Endothelial cell of umbilical vein (primary cell): ENCODE measurements around the gene MYBPC1. TPM values are rescaled to one million over a fixed set of nuclear protein-coding genes. Genes with fewer than 3 reads are reported as not detected.
"Not testable (repeated sequence)": the region's sequence is repeated elsewhere in the genome, so short reads cannot be mapped to it uniquely, and the experiment has no call there.

Experiments
- BruUV-seq: library from RNA; stranded (reverse); fragments of 400-500 nt; replicated peaks from 2 replicates; lab custom pipeline; 2021; lab: Mats Ljungman, UMichigan
- CTCF ChIA-PET: fragments of 300-600, 350-600 bp; sonication (Branson Sonifier 250); formaldehyde crosslinking; loops from one replicate; lab custom pipeline; 2021; ENCODE audit warnings: antibody characterized with exemption, inconsistent platforms; lab: Charles Lee
- POLR2A ChIA-PET: fragments of 300-600, 350-600 bp; sonication (Branson Sonifier 250); formaldehyde crosslinking; loops from one replicate; lab custom pipeline; 2021; ENCODE audit warnings: antibody characterized with exemption, inconsistent platforms; lab: Charles Lee
- DNase-seq: peaks from one replicate; pipeline ENCODE4 v3.0.0-alpha.2; 2011; ENCODE audit warnings: low read depth, low spot score
- FAIRE-seq: peaks from 2 replicates; lab custom pipeline; 2011; peaks lifted over from hg19 to GRCh38; lab: Jason Lieb, UNC
- H2AFZ ChIP-seq: 2 replicates; pipeline ENCODE4 v1.6.0; 2012; ENCODE audit warnings: low read depth, low read length, control low read depth, inconsistent platforms
- H3K27ac ChIP-seq: 2 replicates; pipeline ENCODE4 v1.5.1; 2011; ENCODE audit warnings: low read depth, mild to moderate bottlenecking, control low read depth, low read length, moderate library complexity; ENCODE audit not compliant: insufficient read depth
- H3K27me3 ChIP-seq, 2 experiments: 2 replicates each; pipeline versions ENCODE4 v1.6.0 to v1.6.1; 2011; ENCODE audit warnings: low read length in 2 of 2, mixed read lengths in 1 of 2; ENCODE audit not compliant: control insufficient read depth in 2 of 2, insufficient read depth in 2 of 2
- H3K36me3 ChIP-seq, 2 experiments: 2 replicates in 1 of 2; 3 replicates in 1 of 2; pipeline ENCODE4 v1.5.1; 2011; ENCODE audit warnings: low read length in 2 of 2, mild to moderate bottlenecking in 1 of 2, moderate library complexity in 1 of 2; ENCODE audit not compliant: control insufficient read depth in 2 of 2, insufficient read depth in 2 of 2; ENCODE audit errors: extremely low read depth in 1 of 2
- H3K4me1 ChIP-seq: 3 replicates; pipeline ENCODE4 v1.5.1; 2011; ENCODE audit warnings: mild to moderate bottlenecking, low read length; ENCODE audit not compliant: control insufficient read depth, insufficient read depth; ENCODE audit errors: extremely low read depth
- H3K4me2 ChIP-seq: 2 replicates; pipeline ENCODE4 v1.6.1; 2011; ENCODE audit warnings: low read length, control low read depth, mixed read lengths; ENCODE audit not compliant: insufficient read depth
- H3K4me3 ChIP-seq, 3 experiments: fragments of 200-600 bp in 1 of 3; sonication (generic), shearing (Covaris generic) in 1 of 3; replicated peaks in 1 of 3; 2 replicates each; pipeline ENCODE4 v1.5.1; 2011 to 2016; ENCODE audit warnings: control low read depth in 3 of 3, low read length in 3 of 3, mild to moderate bottlenecking in 2 of 3, inconsistent platforms in 1 of 3, low read depth in 1 of 3, moderate library complexity in 1 of 3; ENCODE audit not compliant: insufficient read depth in 1 of 3
- H3K79me2 ChIP-seq: 2 replicates; pipeline ENCODE4 v1.6.0; 2012; ENCODE audit warnings: low read length, inconsistent platforms; ENCODE audit not compliant: control insufficient read depth, insufficient read depth
- H3K9ac ChIP-seq: replicated peaks from 2 replicates; pipeline ENCODE3; 2011; ENCODE audit warnings: low read length, control low read depth; ENCODE audit not compliant: insufficient read depth; ENCODE audit errors: extremely low read depth
- H3K9me1 ChIP-seq: replicated peaks from 3 replicates; pipeline ENCODE4 v1.6.0; 2011; ENCODE audit warnings: mild to moderate bottlenecking, low read length; ENCODE audit not compliant: control insufficient read depth, insufficient read depth; ENCODE audit errors: extremely low read depth
- H3K9me3 ChIP-seq: replicated peaks from 2 replicates; pipeline ENCODE4 v1.5.1; 2012; ENCODE audit warnings: low read length, inconsistent platforms; ENCODE audit not compliant: control insufficient read depth, insufficient read depth
- H4K20me1 ChIP-seq: replicated peaks from 2 replicates; pipeline ENCODE3; 2011; ENCODE audit warnings: mild to moderate bottlenecking, low read length; ENCODE audit not compliant: control insufficient read depth, insufficient read depth; ENCODE audit errors: extremely low read depth
- EZH2 ChIP-seq: IDR thresholded peaks from 2 replicates; pipeline ENCODE4 v1.6.1; 2012; ENCODE audit warnings: borderline replicate concordance, low read depth, mild to moderate bottlenecking, moderate library complexity, low read length, inconsistent platforms; ENCODE audit not compliant: severe bottlenecking
- FOS ChIP-seq: IDR thresholded peaks from 2 replicates; pipeline ENCODE4 v1.6.1; 2011; ENCODE audit warnings: mild to moderate bottlenecking, low read length, moderate library complexity, borderline replicate concordance; ENCODE audit not compliant: insufficient read depth
- GATA2 ChIP-seq: IDR thresholded peaks from 2 replicates; pipeline ENCODE4 v1.7.0; 2011; ENCODE audit warnings: low read depth, mild to moderate bottlenecking, moderate library complexity, mixed read lengths, low read length; ENCODE audit not compliant: insufficient read length, insufficient read depth
- JUN ChIP-seq: IDR thresholded peaks from 2 replicates; pipeline ENCODE4 v1.6.1; 2011; ENCODE audit warnings: borderline replicate concordance, low read depth; ENCODE audit not compliant: insufficient read length, insufficient read depth
- MAX ChIP-seq: IDR thresholded peaks from 2 replicates; pipeline ENCODE4 v1.6.1; 2011; ENCODE audit not compliant: insufficient read depth, insufficient read length
- MYC ChIP-seq: IDR thresholded peaks from one replicate; pipeline ENCODE4 v1.6.1; 2011; ENCODE audit warnings: mild to moderate bottlenecking, low read depth, low read length
- POLR2A ChIP-seq: IDR thresholded peaks from 2 replicates; pipeline ENCODE4 v1.6.1; 2012; ENCODE audit warnings: low read depth, mild to moderate bottlenecking, control low read depth, low read length
- POLR2AphosphoS5 ChIP-seq: IDR thresholded peaks from 2 replicates; pipeline ENCODE4 v1.6.1; 2012; ENCODE audit warnings: low read depth, mild to moderate bottlenecking, control low read depth, low read length, moderate library complexity; ENCODE audit not compliant: insufficient read depth
- dilution Hi-C: fragments of 300-500 bp; cut with MboI; formaldehyde crosslinking; loops from one replicate; pipeline ENCODE4 v1.15.0; 2019; ENCODE audit warnings: low sequenced_read_pairs; ENCODE audit not compliant: extremely low pct_ligation_motif_present
- intact Hi-C: fragments of 100-400 bp; cut with micrococcal nuclease; formaldehyde crosslinking; loops from one replicate; pipeline ENCODE4 v1.10.0; 2022
- polyA plus RNA-seq, 4 experiments: library from polyadenylated mRNA; depleted of rRNA in 3 of 4; stranded (reverse) in 3 of 4; unstranded in 1 of 4; fragments of >200 nt; gene quantifications; 2 replicates each; pipeline versions ENCODE4 v1.2.1 to v1.2.3, GENCODE V29; 2011 to 2012; ENCODE audit warnings: missing spikeins in 1 of 4
- total RNA-seq: library from RNA; stranded (reverse); gene quantifications from 2 replicates; pipeline ENCODE4 v1.2.3, GENCODE V29; 2021
- TF ChIP-seq, protein P1 (sequence below), 2 donors: IDR thresholded peaks; 1 replicate in 1 of 2; 2 replicates in 1 of 2; pipeline ENCODE4 v1.5.1; 2011; ENCODE audit warnings: low read length in 2 of 2, mild to moderate bottlenecking in 2 of 2, moderate library complexity in 2 of 2, control low read depth in 1 of 2, inconsistent platforms in 1 of 2, low read depth in 1 of 2; ENCODE audit not compliant: insufficient read depth in 1 of 2; ENCODE audit errors: extremely low read depth in 1 of 2

The MYBPC1 gene
- total and polyA plus RNA-seq, 2 donors (not counting 3 experiments of a cell fraction or from before 2014, with no cell fraction given): not detected

GRCh38 chr12:101655393-101655792 lies 60.6 kb downstream of the MYBPC1 start:
- dilution Hi-C loops: no loop called here
- no TSS peak for BruUV-seq
- Histone ChIP-seq H3K9me3 (no peaks in the 10 kb centered on the region), H3K4me2 (no peak overlapping the region), H3K79me2 (no peaks in the 10 kb centered on the region), H3K27me3 (no peaks in the 10 kb centered on the region), H4K20me1 (no peaks in the 10 kb centered on the region), H3K27ac (no peak overlapping the region), H2AFZ (no peak overlapping the region), H3K4me1 (no peaks in the 10 kb centered on the region), H3K9ac (no peak overlapping the region), H3K4me3 (no peak overlapping the region), H3K9me1 (no peaks in the 10 kb centered on the region), H3K36me3 (no peaks in the 10 kb centered on the region)
- no peak for DNase-seq
- FAIRE-seq: no peak
- POLR2A ChIA-PET: no interaction called here
- CTCF ChIA-PET: interaction anchor here (0.9 to 1.6 kb wide), 2 partner anchors 17 to 28 kb away, joined by 4 read pairs; no protein-coding TSS in a partner anchor
- TF ChIP-seq GATA2 (no peak), FOS (no peak), EZH2 (no peak), JUN (no peak), MYC (no peak), MAX (no peak), POLR2A (no peak), POLR2AphosphoS5 (no peak)
- TF ChIP-seq, protein P1, sequence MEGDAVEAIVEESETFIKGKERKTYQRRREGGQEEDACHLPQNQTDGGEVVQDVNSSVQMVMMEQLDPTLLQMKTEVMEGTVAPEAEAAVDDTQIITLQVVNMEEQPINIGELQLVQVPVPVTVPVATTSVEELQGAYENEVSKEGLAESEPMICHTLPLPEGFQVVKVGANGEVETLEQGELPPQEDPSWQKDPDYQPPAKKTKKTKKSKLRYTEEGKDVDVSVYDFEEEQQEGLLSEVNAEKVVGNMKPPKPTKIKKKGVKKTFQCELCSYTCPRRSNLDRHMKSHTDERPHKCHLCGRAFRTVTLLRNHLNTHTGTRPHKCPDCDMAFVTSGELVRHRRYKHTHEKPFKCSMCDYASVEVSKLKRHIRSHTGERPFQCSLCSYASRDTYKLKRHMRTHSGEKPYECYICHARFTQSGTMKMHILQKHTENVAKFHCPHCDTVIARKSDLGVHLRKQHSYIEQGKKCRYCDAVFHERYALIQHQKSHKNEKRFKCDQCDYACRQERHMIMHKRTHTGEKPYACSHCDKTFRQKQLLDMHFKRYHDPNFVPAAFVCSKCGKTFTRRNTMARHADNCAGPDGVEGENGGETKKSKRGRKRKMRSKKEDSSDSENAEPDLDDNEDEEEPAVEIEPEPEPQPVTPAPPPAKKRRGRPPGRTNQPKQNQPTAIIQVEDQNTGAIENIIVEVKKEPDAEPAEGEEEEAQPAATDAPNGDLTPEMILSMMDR (IDR thresholded peaks at IDR 0.05; ENCODE audit: extremely low read depth in 1 of 2, insufficient read depth in 1 of 2, low read depth in 1 of 2, low read length in 2 of 2): no peak
- intact Hi-C loops: no loop called here

GRCh38 chr12:101660662-101661061 lies 65.9 kb downstream of the MYBPC1 start:
- DNase-seq, H3K79me2 ChIP-seq, FAIRE-seq, H3K9ac ChIP-seq, dilution Hi-C loops, BruUV-seq, POLR2A ChIA-PET, H3K4me3 ChIP-seq, H2AFZ ChIP-seq, intact Hi-C loops, H3K36me3 ChIP-seq, H3K27me3 ChIP-seq, H3K4me1 ChIP-seq, H3K9me1 ChIP-seq, H3K27ac ChIP-seq, H3K4me2 ChIP-seq, H3K9me3 ChIP-seq, CTCF ChIA-PET, H4K20me1 ChIP-seq: not testable (repeated sequence)
